ENCODE data around the gene PDE4B.

The PDE4B gene

GRCh38 chr1:66323958-66324625, 531.4 kb downstream of the PDE4B start:
- no peak for DNase-seq

GRCh38 chr1:66325594-66326380, 533.1 kb downstream of the PDE4B start:
- DNase-seq: no peak

GRCh38 chr1:66326867-66327266, 534.2 kb downstream of the PDE4B start:
- DNase-seq: no peak

GRCh38 chr1:66327588-66327987, 534.9 kb downstream of the PDE4B start:
- no peak for DNase-seq

GRCh38 chr1:66328896-66329295, 536.2 kb downstream of the PDE4B start:
- no peak for DNase-seq

GRCh38 chr1:66330722-66331141, 538.0 kb downstream of the PDE4B start:
- peak; percentile 70 for DNase-seq

GRCh38 chr1:66331658-66332547, 539.2 kb downstream of the PDE4B start:
- peak; percentile 91 for DNase-seq

GRCh38 chr1:66332548-66332901, 539.8 kb downstream of the PDE4B start:
- DNase-seq: no peak

- DNase-seq: no peak
Observed at GRCh38 chr1:66333466-66334199, 540.9 kb downstream of the PDE4B start.

GRCh38 chr1:66334318-66334717, 541.6 kb downstream of the PDE4B start:
- DNase-seq: no peak

- DNase-seq: no peak
Observed at GRCh38 chr1:66335125-66335524, 542.4 kb downstream of the PDE4B start.

- peak; percentile 63 for DNase-seq
Observed at GRCh38 chr1:66335859-66336640, 543.4 kb downstream of the PDE4B start.

GRCh38 chr1:66336641-66336990, 543.9 kb downstream of the PDE4B start:
- no peak for DNase-seq

- no peak for DNase-seq
Observed at GRCh38 chr1:66337249-66337648, 544.6 kb downstream of the PDE4B start.

- DNase-seq: no peak
Observed at GRCh38 chr1:66339944-66340343, 547.2 kb downstream of the PDE4B start.

GRCh38 chr1:66341446-66342089, 548.9 kb downstream of the PDE4B start:
- DNase-seq: no peak

GRCh38 chr1:66342707-66343106, 550.0 kb downstream of the PDE4B start:
- DNase-seq: no peak

GRCh38 chr1:66343569-66344325, 551.1 kb downstream of the PDE4B start:
- no peak for DNase-seq

GRCh38 chr1:66346057-66346795, 553.5 kb downstream of the PDE4B start:
- no peak for DNase-seq

GRCh38 chr1:66346873-66347272, 554.2 kb downstream of the PDE4B start:
- DNase-seq: no peak
